ENCODE results near the gene PLPP3. TPM values are rescaled to one million over a fixed set of nuclear protein-coding genes. Genes with fewer than 3 reads are reported as not detected.

PLPP3 gene
- total RNA-seq, 1 experiment from 2014 or later: 3.4 TPM

GRCh38 chr1:56550859-56551188 is 28.5 kb downstream of the PLPP3 start:
- DNase-seq (ENCODE audit: low read depth, low spot score) (no peak), ATAC-seq (no peak)
- BruUV-seq (replicated peaks): no TSS peak
- Histone ChIP-seq H3K27me3 (ENCODE audit: insufficient read depth, low read length) (no peaks in the 10 kb centered on the region), H3K4me1 (ENCODE audit: control insufficient read depth in 1 of 2, insufficient read depth in 2 of 2, low read length in 2 of 2) (peaks cover 0 to 5% of the 10 kb centered on the region in 2 experiments; a peak in 1 of 4 replicates), H3K9me3 (ENCODE audit: control insufficient read depth in 1 of 2, insufficient read depth in 1 of 2, low read depth in 1 of 2, low read length in 2 of 2) (no peaks in the 10 kb centered on the region), H3K36me3 (ENCODE audit: control insufficient read depth in 1 of 2, insufficient read depth in 2 of 2, low read length in 2 of 2) (no peaks in the 10 kb centered on the region), H3K9ac (ENCODE audit: low read length) (no peak overlapping the region), H3K27ac (ENCODE audit: low read depth, low read length) (no peak overlapping the region), H3K4me2 (ENCODE audit: low read length) (no peak overlapping the region), H4K20me1 (ENCODE audit: insufficient read depth) (no peaks in the 10 kb centered on the region), H2AFZ (ENCODE audit: low read depth, low read length, poor library complexity, severe bottlenecking) (no peak overlapping the region), H3K79me2 (ENCODE audit: insufficient read depth, low read length) (no peaks in the 10 kb centered on the region), H3K4me3 (replicated peaks in 1 of 2; ENCODE audit: low read depth in 1 of 2, low read length in 2 of 2) (no peak overlapping the region), H3K9me2 (ENCODE audit: insufficient read depth) (no peaks in the 10 kb centered on the region)
- POLR2A ChIA-PET: no interaction called here
- CTCF ChIA-PET: no interaction called here
- RAD21 ChIA-PET (ENCODE audit: low non-redundant PET in 1 of 2, low total read pairs in 2 of 2, uncharacterized antibody in 2 of 2, unreplicated experiment in 2 of 2): no interaction called here
- TF ChIP-seq FOSL1 (IDR thresholded peaks at IDR 0.05; ENCODE audit: low read depth): no peak
- TF ChIP-seq SIN3A (IDR thresholded peaks at IDR 0.05; ENCODE audit: low read depth): no peak
- no peak for TF ChIP-seq TCF7L2 (IDR thresholded peaks at IDR 0.05; ENCODE audit: borderline replicate concordance, extremely low read depth, insufficient read depth, insufficient read length)
- TF ChIP-seq REST (IDR thresholded peaks at IDR 0.05; ENCODE audit: low read depth): no peak
- no peak for TF ChIP-seq POLR2A (IDR thresholded peaks at IDR 0.05; ENCODE audit: borderline replicate concordance, extremely low read depth, insufficient read depth, insufficient read length)
- no peak for TF ChIP-seq CEBPB (IDR thresholded peaks at IDR 0.05; ENCODE audit: low read depth)
- TF ChIP-seq EGR1 (IDR thresholded peaks at IDR 0.05; ENCODE audit: low read depth): no peak
- TF ChIP-seq ZNF274 (IDR thresholded peaks at IDR 0.05; ENCODE audit: low read depth, low read length): no peak
- no peak for TF ChIP-seq JUND (IDR thresholded peaks at IDR 0.05)
- TF ChIP-seq, protein P1, sequence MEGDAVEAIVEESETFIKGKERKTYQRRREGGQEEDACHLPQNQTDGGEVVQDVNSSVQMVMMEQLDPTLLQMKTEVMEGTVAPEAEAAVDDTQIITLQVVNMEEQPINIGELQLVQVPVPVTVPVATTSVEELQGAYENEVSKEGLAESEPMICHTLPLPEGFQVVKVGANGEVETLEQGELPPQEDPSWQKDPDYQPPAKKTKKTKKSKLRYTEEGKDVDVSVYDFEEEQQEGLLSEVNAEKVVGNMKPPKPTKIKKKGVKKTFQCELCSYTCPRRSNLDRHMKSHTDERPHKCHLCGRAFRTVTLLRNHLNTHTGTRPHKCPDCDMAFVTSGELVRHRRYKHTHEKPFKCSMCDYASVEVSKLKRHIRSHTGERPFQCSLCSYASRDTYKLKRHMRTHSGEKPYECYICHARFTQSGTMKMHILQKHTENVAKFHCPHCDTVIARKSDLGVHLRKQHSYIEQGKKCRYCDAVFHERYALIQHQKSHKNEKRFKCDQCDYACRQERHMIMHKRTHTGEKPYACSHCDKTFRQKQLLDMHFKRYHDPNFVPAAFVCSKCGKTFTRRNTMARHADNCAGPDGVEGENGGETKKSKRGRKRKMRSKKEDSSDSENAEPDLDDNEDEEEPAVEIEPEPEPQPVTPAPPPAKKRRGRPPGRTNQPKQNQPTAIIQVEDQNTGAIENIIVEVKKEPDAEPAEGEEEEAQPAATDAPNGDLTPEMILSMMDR (IDR thresholded peaks at IDR 0.05 in 2 of 3, conservative IDR thresholded peaks at IDR 0.05 in 1 of 3; ENCODE audit: borderline replicate concordance in 1 of 3, insufficient read depth in 1 of 3, low read depth in 2 of 3, low read length in 2 of 3): no peak
- TF ChIP-seq ZFX (IDR thresholded peaks at IDR 0.05): no peak
- no peak for TF ChIP-seq POLR2AphosphoS5 (IDR thresholded peaks at IDR 0.05; ENCODE audit: low read depth, low read length)
- TF ChIP-seq CBX3 (IDR thresholded peaks at IDR 0.05; ENCODE audit: low read depth): no peak
- intact Hi-C loops (cut with micrococcal nuclease): no loop called here
